ENCODE data around the gene CAV2.

DNA sequence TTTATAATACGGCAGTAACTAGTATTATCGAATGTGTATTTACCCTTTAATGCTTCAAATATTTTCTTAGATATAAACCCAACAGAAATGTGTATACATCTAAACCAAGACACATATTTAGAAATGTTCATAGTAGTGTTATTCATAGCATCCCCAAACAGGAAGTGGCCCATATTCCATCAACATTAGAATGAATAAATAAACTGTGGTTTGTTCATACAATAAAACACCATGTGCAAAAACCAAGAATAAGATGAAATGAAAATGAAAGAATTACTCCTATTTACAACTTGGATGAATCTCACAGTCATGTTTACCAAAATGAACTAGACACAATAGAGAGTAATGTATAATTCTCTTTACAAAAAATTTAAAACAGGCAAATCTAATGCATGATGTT, 9.2 kb upstream of the CAV2 start:
- TF ChIP-seq, protein P1, sequence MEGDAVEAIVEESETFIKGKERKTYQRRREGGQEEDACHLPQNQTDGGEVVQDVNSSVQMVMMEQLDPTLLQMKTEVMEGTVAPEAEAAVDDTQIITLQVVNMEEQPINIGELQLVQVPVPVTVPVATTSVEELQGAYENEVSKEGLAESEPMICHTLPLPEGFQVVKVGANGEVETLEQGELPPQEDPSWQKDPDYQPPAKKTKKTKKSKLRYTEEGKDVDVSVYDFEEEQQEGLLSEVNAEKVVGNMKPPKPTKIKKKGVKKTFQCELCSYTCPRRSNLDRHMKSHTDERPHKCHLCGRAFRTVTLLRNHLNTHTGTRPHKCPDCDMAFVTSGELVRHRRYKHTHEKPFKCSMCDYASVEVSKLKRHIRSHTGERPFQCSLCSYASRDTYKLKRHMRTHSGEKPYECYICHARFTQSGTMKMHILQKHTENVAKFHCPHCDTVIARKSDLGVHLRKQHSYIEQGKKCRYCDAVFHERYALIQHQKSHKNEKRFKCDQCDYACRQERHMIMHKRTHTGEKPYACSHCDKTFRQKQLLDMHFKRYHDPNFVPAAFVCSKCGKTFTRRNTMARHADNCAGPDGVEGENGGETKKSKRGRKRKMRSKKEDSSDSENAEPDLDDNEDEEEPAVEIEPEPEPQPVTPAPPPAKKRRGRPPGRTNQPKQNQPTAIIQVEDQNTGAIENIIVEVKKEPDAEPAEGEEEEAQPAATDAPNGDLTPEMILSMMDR (IDR thresholded peaks at IDR 0.05; ENCODE audit: low read length): no peak
- no peak for TF ChIP-seq EZH2 (optimal IDR thresholded peaks at IDR 0.05; ENCODE audit: low read depth, low read length)
